HG03558 (cell line): ENCODE measurements around the gene SAMSN1.

Experiments used
- ATAC-seq: cut with Tn5 transposase; IDR thresholded peaks from one replicate; pipeline ENCODE4 v1.9.1; 2021; ENCODE audit warnings: moderate number of reproducible peaks; ENCODE audit not compliant: unreplicated experiment; ENCODE audit errors: extremely low read depth

SAMSN1 gene

GRCh38 chr21:14545906-14546480 is at the start of gene SAMSN1:
Gene SAMSN1 (minus strand): TSS chr21:14546315. CDS start chr21:14546261, 54 bp downstream.
- peak; percentile 68 for ATAC-seq

- no peak for ATAC-seq
Observed at GRCh38 chr21:14595449-14595848, 49.3 kb upstream of the SAMSN1 start.

GRCh38 chr21:14594967-14595366 is 48.9 kb upstream of the SAMSN1 start:
- no peak for ATAC-seq

- no peak for ATAC-seq
Observed at GRCh38 chr21:14593230-14593629, 47.1 kb upstream of the SAMSN1 start.

- no peak for ATAC-seq
Observed at GRCh38 chr21:14592296-14593000, 46.3 kb upstream of the SAMSN1 start.

GRCh38 chr21:14591882-14592281 is 45.8 kb upstream of the SAMSN1 start:
- ATAC-seq = no peak

- ATAC-seq = no peak
Observed at GRCh38 chr21:14591377-14591776, 45.3 kb upstream of the SAMSN1 start.

- ATAC-seq = peak; percentile 75
Observed at GRCh38 chr21:14589855-14590563, 43.9 kb upstream of the SAMSN1 start.

- no peak for ATAC-seq
Observed at GRCh38 chr21:14587266-14587665, 41.2 kb upstream of the SAMSN1 start.

GRCh38 chr21:14585122-14585521 is 39.0 kb upstream of the SAMSN1 start:
- no peak for ATAC-seq

GRCh38 chr21:14584357-14585095 is 38.4 kb upstream of the SAMSN1 start:
- no peak for ATAC-seq

- no peak for ATAC-seq
Observed at GRCh38 chr21:14583629-14584255, 37.6 kb upstream of the SAMSN1 start.

GRCh38 chr21:14582934-14583628 is 37.0 kb upstream of the SAMSN1 start:
- no peak for ATAC-seq

- ATAC-seq = no peak
Observed at GRCh38 chr21:14581902-14582457, 35.9 kb upstream of the SAMSN1 start.

- ATAC-seq = no peak
Observed at GRCh38 chr21:14573244-14573643, 27.1 kb upstream of the SAMSN1 start.

GRCh38 chr21:14572204-14572780 is 26.2 kb upstream of the SAMSN1 start:
- ATAC-seq = no peak

- ATAC-seq = no peak
Observed at GRCh38 chr21:14569868-14570267, 23.8 kb upstream of the SAMSN1 start.

GRCh38 chr21:14569026-14569621 is 23.0 kb upstream of the SAMSN1 start:
- ATAC-seq = no peak
